AG09309 (cell line): ENCODE data around the gene PLCB2.

Experiments used
- DNase-seq: peaks from one replicate; pipeline ENCODE4 v3.0.0-alpha.2; 2010; ENCODE audit warnings: low read depth
- H3K4me3 ChIP-seq: 2 replicates; pipeline ENCODE4 v1.5.1; 2011; ENCODE audit warnings: mild to moderate bottlenecking, low read depth, low read length, moderate library complexity; ENCODE audit not compliant: control insufficient read depth
- CTCF ChIP-seq: IDR thresholded peaks from 2 replicates; pipeline ENCODE4 v1.5.1; 2011; ENCODE audit warnings: mild to moderate bottlenecking, low read depth, low read length, inconsistent platforms; ENCODE audit not compliant: insufficient read depth, control insufficient read depth; ENCODE audit errors: missing control alignments

The PLCB2 gene

GRCh38 chr15:40259021-40259420 lies 48.7 kb downstream of the PLCB2 start:
- TF ChIP-seq CTCF = no peak
- DNase-seq = no peak
- no peak overlapping the region for H3K4me3 ChIP-seq

- DNase-seq = no peak
- TF ChIP-seq CTCF = no peak
Measured at GRCh38 chr15:40258544-40258943, 49.2 kb downstream of the PLCB2 start.

GRCh38 chr15:40257656-40258450 lies 49.9 kb downstream of the PLCB2 start:
- no peak for DNase-seq
- no peak for TF ChIP-seq CTCF
- no peak overlapping the region for H3K4me3 ChIP-seq

More at GRCh38 chr15:40258544-40258943, 49.2 kb downstream of the PLCB2 start:
- H3K4me3 ChIP-seq = no peak overlapping the region

GRCh38 chr15:40256638-40257235 lies 51.0 kb downstream of the PLCB2 start:
- H3K4me3 ChIP-seq = no peak overlapping the region
- no peak for TF ChIP-seq CTCF
- DNase-seq = no peak

- no peak for TF ChIP-seq CTCF
- no peak for DNase-seq
- no peak overlapping the region for H3K4me3 ChIP-seq
Measured at GRCh38 chr15:40255033-40255432, 52.7 kb downstream of the PLCB2 start.

- no peak overlapping the region for H3K4me3 ChIP-seq
- TF ChIP-seq CTCF = no peak
- DNase-seq = no peak
Measured at GRCh38 chr15:40254452-40254851, 53.3 kb downstream of the PLCB2 start.
